GM19372 (cell line): Measurements from ENCODE around the gene ADARB2.
"Not testable (repeated sequence)": the region's sequence is repeated elsewhere in the genome, so short reads cannot be mapped to it uniquely, and the experiment has no call there.

ENCODE experiments used
- ATAC-seq: cut with Tn5 transposase; IDR thresholded peaks from one replicate; pipeline ENCODE4 v1.9.1; 2021; ENCODE audit warnings: mild to moderate bottlenecking, low read depth, moderate library complexity; ENCODE audit not compliant: unreplicated experiment

Gene ADARB2

GRCh38 chr10:1419796-1420610, 317.3 kb downstream of the ADARB2 start:
- no peak for ATAC-seq

GRCh38 chr10:1418031-1418550, 319.2 kb downstream of the ADARB2 start:
- no peak for ATAC-seq

GRCh38 chr10:1417574-1417973, 319.8 kb downstream of the ADARB2 start:
- no peak for ATAC-seq

- no peak for ATAC-seq
Measured at GRCh38 chr10:1416456-1417037, 320.8 kb downstream of the ADARB2 start.

DNA sequence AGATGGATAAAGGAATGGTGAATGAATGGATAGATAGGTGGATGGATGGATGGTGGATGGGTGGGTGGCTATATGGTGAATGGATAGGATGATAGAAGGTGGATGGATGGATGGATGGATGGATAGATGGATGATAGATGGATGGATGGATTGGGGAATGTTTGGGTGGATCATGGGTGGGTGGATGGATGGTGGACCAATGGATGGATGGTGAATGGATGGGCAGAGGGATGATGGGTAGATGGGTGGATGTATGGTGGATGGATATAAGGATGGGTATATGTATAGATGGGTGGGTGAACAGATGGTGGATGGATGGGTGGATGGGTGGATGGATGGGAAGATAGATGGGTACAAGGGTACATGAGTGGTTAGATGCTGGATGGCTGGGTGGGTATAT, 322.4 kb downstream of the ADARB2 start:
- ATAC-seq, result no peak

- ATAC-seq, result not testable (repeated sequence)
Measured at GRCh38 chr10:1414346-1414745, 323.0 kb downstream of the ADARB2 start.

DNA sequence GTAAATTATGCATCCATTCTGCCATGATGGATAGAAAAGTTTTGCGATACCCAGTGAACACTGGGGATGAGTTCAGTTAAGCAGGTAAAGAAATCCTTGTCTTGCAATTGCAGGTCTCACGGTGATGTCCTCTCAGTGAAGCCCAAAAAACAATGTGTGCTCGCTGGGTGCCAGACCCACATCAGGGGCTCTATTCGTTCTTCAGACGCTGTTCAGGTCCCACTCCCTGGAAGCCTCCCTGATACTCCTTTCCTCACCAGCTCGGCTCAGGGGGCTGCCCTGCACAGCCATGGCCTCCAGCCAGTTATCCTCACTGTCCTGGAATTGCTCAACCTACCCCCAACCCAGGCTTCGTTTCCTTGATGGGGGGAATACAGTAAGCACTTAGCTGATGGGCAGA, 323.5 kb downstream of the ADARB2 start:
- ATAC-seq, result no peak

DNA sequence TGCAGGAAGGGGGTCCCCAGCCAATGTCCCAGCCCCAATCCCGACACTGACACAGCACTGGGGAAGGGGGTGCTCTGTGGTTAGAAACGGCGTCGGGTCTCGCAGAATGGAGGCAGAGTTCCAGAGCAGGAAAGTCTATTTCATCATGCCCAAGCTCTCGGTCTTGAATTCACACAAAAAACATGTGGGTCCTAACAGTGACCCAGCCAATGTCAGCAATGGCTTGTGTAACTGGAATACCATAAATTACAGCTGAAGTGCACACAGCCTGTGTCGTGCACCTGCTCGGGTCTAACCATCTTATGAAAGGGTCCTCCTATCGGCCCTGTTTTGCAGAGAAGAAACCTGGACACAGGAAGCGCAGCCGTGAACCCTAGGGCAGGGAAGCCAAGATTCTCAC, 324.1 kb downstream of the ADARB2 start:
- no peak for ATAC-seq

DNA sequence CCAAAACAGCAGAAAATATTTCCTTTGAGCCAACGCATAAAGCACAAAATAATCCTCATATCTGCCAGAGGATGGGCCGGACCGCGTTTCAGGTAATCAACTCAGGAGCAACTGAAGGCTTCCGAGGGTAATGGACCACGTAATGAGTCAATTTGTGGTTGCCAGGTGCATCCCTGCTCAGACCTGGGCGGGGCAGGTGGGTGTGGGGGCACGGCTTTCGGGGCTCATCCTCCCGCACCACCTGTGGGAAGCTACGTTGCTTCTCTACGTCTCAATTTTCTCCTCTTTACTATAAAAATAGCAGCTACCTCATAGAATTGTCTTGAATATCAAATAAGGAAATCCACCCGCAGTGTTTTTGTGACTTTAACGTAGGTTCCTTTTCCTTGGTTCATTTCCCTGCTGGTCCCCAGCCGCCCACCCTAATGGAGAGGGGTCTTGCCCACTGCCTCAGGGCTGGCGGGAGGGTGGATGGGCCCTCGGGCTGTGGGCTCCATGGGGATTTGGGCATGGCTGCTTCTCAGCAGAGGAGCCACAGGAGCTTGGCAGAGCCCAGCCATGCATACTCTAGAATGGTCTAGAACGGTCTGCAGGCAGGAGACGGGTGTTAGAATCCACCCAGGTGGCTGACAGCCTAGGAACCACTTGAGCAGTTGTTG, 324.7 kb downstream of the ADARB2 start:
- no peak for ATAC-seq

- no peak for ATAC-seq
Measured at GRCh38 chr10:1411956-1412355, 325.4 kb downstream of the ADARB2 start.

DNA sequence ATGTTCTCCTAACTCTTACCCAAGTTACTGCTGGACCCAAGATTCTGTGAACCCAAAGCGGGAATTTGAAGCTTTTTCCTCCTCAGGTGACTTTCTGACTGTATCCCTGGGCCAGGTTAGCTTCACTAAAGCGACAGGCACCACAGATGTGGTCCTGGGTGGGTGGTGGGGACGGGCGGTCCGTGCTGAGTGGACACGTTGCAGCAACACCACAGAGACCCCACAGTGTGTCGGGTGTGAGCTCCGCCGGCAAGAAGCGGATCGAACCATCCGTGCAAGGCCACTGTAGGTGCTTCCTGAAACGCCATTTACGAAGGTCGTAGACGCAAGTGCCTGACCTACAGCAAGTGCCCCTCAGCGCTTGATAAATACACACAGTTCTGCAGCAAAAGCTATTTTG, 325.9 kb downstream of the ADARB2 start:
- no peak for ATAC-seq

DNA sequence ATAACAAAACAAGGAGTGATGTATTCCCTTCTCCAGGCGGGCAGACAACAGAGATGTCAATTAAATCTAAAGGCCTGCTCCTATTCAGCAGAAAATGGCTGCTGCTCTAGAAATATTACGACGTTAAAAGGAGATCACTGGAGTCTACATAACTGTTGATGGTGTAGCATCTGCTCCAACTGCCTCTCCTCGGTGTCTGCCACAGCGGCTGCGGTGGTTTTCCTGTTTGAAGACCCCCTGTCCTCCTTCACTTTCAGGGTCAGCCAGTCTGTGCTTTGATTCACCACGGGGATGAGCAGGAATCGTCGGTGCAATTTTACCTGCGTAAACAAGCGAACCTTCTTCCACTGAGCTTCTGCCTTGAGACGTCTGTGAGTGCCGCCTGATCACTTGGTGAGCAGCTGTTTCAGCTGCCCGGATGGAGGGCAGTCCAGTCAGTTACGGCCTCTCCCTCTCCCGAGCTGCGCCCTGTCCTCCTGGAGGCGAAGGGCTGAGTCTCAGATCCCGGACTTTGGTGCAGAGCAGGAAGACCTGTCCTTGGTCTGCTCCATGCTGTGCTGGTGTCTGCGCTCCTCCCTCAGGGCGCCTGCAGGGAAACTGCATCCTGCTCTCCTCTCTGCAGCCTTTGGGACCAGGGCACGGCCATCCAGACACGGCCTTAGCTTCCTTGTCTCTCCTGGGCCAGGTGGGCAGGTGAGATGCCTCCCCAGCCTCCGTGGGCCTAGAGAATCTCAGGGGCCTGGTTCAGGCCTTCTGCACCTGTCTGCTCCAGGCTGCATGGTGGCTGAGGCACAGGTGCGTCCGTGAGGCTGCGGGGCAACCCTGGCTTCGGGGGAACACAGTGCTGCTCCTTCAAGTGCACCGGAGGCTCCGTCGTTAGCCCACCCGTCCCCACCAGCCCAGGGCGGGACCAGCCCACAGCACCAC, 326.6 kb downstream of the ADARB2 start:
- ATAC-seq, result no peak

GRCh38 chr10:1410032-1410431, 327.3 kb downstream of the ADARB2 start:
- no peak for ATAC-seq

DNA sequence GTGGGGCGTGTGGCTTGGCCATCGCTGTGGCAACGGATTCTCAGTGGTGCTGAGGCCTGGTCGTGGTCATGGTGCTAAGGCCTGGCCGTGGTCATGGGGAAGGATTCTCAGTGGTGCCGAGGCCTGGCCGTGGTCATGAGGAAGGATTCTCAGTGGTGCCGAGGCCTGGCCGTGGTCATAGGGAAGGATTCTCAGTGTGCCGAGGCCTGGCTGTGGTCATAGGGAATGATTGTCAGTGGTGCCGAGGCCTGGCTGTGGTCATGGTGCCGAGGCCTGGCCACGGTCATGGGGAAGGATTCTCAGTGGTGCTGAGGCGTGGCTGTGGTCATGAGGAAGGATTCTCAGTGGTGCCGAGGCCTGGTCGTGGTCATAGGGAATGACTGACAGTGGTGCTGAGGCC, 327.9 kb downstream of the ADARB2 start:
- no peak for ATAC-seq

GRCh38 chr10:1408651-1409367, 328.5 kb downstream of the ADARB2 start:
- ATAC-seq, result no peak

GRCh38 chr10:1406967-1407945, 330.1 kb downstream of the ADARB2 start:
- no peak for ATAC-seq

DNA sequence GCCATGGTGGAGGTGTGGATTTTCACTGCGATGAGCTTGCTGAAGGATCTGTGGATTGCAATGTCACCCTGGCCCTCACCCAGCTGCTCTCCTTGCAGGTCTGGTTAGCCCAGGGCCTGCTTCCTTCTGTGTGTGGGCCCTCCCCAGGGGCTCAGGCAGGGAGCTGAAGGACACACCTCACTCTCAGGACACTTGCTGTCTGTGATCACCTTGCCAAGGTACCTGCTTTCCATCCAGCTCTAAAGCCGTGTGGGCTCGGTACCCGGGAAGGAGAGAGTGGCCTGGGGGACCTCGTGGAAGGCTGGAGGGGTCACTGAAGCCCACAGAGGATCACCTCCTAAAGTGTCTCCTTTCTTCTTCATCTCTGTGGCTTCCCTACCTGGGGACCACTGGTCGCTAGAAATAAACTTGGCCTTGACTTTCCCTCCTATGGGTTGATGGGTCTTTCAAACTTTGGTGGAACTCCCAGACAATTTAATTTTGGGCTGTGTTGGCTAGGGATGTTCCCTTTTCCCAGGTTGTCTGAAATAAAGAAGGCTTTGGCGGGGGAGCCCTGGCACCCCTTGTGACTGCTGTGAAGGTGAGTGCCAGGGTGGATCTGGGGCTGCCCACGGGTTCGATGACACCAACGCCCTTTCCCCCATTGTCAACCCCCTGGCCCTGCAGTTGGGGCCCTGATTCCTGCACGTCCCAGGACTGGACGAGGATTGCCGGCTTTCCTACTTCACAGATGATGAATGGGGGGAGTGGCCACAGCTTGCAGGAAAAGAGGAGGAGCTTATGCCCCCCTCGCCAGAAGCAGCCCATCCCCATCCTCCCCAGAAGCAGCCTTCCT, 331.0 kb downstream of the ADARB2 start:
- ATAC-seq, result no peak
